Activated CD4-positive, alpha-beta memory T cell treated with anti-CD3 and anti-CD28 coated beads for 36 hours (primary cell): Measurements from ENCODE around the gene CASK. TPM values are rescaled to one million over a fixed set of nuclear protein-coding genes. Genes with fewer than 3 reads are reported as not detected.

ENCODE experiments used
- CTCF ChIA-PET: fragments of 350-600 bp; sonication (Branson Sonifier 250); formaldehyde crosslinking; loops from one replicate; lab custom pipeline; 2021; ENCODE audit warnings: antibody characterized with exemption, inconsistent platforms; lab: Charles Lee
- POLR2A ChIA-PET: fragments of 350-600 bp; sonication (Branson Sonifier 250); formaldehyde crosslinking; loops from one replicate; lab custom pipeline; 2021; ENCODE audit warnings: antibody characterized with exemption; lab: Charles Lee
- DNase-seq: peaks from one replicate; pipeline ENCODE4 v3.0.0-alpha.2; 2020
- H3K27ac Mint-ChIP-seq: one replicate; pipeline ENCODE4 v1.8.0; 2021; ENCODE audit warnings: mixed read lengths
- H3K27me3 Mint-ChIP-seq: one replicate; pipeline ENCODE4 v1.8.0; 2021; ENCODE audit warnings: mixed read lengths
- H3K36me3 Mint-ChIP-seq: one replicate; pipeline ENCODE4 v1.8.0; 2021; ENCODE audit warnings: mixed read lengths
- H3K4me1 Mint-ChIP-seq: one replicate; pipeline ENCODE4 v1.8.0; 2021; ENCODE audit warnings: low read depth, mixed read lengths
- H3K4me3 Mint-ChIP-seq: one replicate; pipeline ENCODE4 v1.8.0; 2021; ENCODE audit warnings: mild to moderate bottlenecking, mixed read lengths
- H3K9me3 Mint-ChIP-seq: one replicate; pipeline ENCODE4 v1.8.0; 2021; ENCODE audit warnings: mixed read lengths
- intact Hi-C: fragments of 100-400 bp; cut with micrococcal nuclease; formaldehyde crosslinking; loops from one replicate; pipeline ENCODE4 v1.15.1; 2023
- total RNA-seq, 2 experiments: library from RNA; stranded (reverse); gene quantifications; one replicate each; pipeline ENCODE4 v1.2.3, GENCODE V29; 2021

Gene CASK
- total RNA-seq, 2 experiments from 2014 or later, result 27.0 to 27.8 TPM

GRCh38 chrX:41761169-41761568 is 162.2 kb downstream of the CASK start:
- no peaks in the 10 kb centered on the region for H3K9me3 Mint-ChIP-seq
- CTCF ChIA-PET, result interaction anchor here (0.6 kb wide), 1 partner anchor 569 kb away, joined by 3 read pairs; no protein-coding TSS in a partner anchor

GRCh38 chrX:41759817-41760216 is 163.5 kb downstream of the CASK start:
- Mint-ChIP-seq H3K27me3 (no peaks in the 10 kb centered on the region), H3K4me1 (peaks cover 8% of the 10 kb centered on the region), H3K4me3 (no peak overlapping the region), H3K9me3 (no peaks in the 10 kb centered on the region), H3K27ac (no peak overlapping the region), H3K36me3 (no peaks in the 10 kb centered on the region)
- ChIA-PET POLR2A (interaction anchor here (0.6 kb wide), 1 partner anchor 162 kb away, joined by 3 read pairs; no protein-coding TSS in a partner anchor), CTCF (interaction anchor here (0.8 to 2.5 kb wide), 13 partner anchors 16 to 579 kb away, joined by 3 to 23 read pairs (median 3); no protein-coding TSS in a partner anchor)
- no peak for DNase-seq
- intact Hi-C loops, result loop anchor here (1.0 kb wide), 1 partner anchor 202 kb away; no protein-coding TSS in a partner anchor

More at GRCh38 chrX:41761169-41761568, 162.2 kb downstream of the CASK start:
- H3K27me3 Mint-ChIP-seq, result no peaks in the 10 kb centered on the region
- H3K4me3 Mint-ChIP-seq, result no peak overlapping the region
- DNase-seq, result no peak
- no peak overlapping the region for H3K27ac Mint-ChIP-seq
- POLR2A ChIA-PET, result no interaction called here
- no peaks in the 10 kb centered on the region for H3K36me3 Mint-ChIP-seq
- intact Hi-C loops, result no loop called here
- H3K4me1 Mint-ChIP-seq, result peaks cover 8% of the 10 kb centered on the region

- H3K9me3 Mint-ChIP-seq, result no peaks in the 10 kb centered on the region
- POLR2A ChIA-PET, result no interaction called here
- no peaks in the 10 kb centered on the region for H3K27me3 Mint-ChIP-seq
- H3K36me3 Mint-ChIP-seq, result no peaks in the 10 kb centered on the region
- peaks cover 11% of the 10 kb centered on the region for H3K4me1 Mint-ChIP-seq
- H3K27ac Mint-ChIP-seq, result no peak overlapping the region
- CTCF ChIA-PET, result interaction anchor here (1.2 to 2.5 kb wide), 2 partner anchors 18 to 200 kb away, joined by 3 to 23 read pairs; no protein-coding TSS in a partner anchor
- intact Hi-C loops, result no loop called here
- DNase-seq, result no peak
- no peak overlapping the region for H3K4me3 Mint-ChIP-seq
Observed at GRCh38 chrX:41758401-41758800, 165.0 kb downstream of the CASK start.

GRCh38 chrX:41750716-41751115 is 172.6 kb downstream of the CASK start:
- Mint-ChIP-seq H3K4me1 (peaks cover 2% of the 10 kb centered on the region), H3K9me3 (no peaks in the 10 kb centered on the region), H3K4me3 (no peak overlapping the region), H3K36me3 (no peaks in the 10 kb centered on the region), H3K27ac (no peak overlapping the region), H3K27me3 (no peaks in the 10 kb centered on the region)
- no peak for DNase-seq
- intact Hi-C loops, result no loop called here
- ChIA-PET CTCF (interaction anchor here (0.5 kb wide), 1 partner anchor 623 kb away, joined by 4 read pairs; no protein-coding TSS in a partner anchor), POLR2A (no interaction called here)

- H3K36me3 Mint-ChIP-seq, result peaks cover 6% of the 10 kb centered on the region
- peaks cover 33% of the 10 kb centered on the region for H3K4me1 Mint-ChIP-seq
- H3K27ac Mint-ChIP-seq, result no peak overlapping the region
- no peaks in the 10 kb centered on the region for H3K27me3 Mint-ChIP-seq
- no peaks in the 10 kb centered on the region for H3K9me3 Mint-ChIP-seq
- intact Hi-C loops, result no loop called here
- DNase-seq, result no peak
- CTCF ChIA-PET, result no interaction called here
- H3K4me3 Mint-ChIP-seq, result no peak overlapping the region
- POLR2A ChIA-PET, result no interaction called here
Observed at GRCh38 chrX:41739871-41740270, 183.5 kb downstream of the CASK start.

GRCh38 chrX:41737065-41737464 is 186.3 kb downstream of the CASK start:
- intact Hi-C loops, result no loop called here
- Mint-ChIP-seq H3K27me3 (no peaks in the 10 kb centered on the region), H3K9me3 (no peaks in the 10 kb centered on the region), H3K4me1 (peaks cover 38% of the 10 kb centered on the region), H3K27ac (no peak overlapping the region), H3K36me3 (peaks cover 8% of the 10 kb centered on the region), H3K4me3 (no peak overlapping the region)
- CTCF ChIA-PET, result no interaction called here
- POLR2A ChIA-PET, result no interaction called here
- DNase-seq, result peak; percentile 59

GRCh38 chrX:41734530-41734929 is 188.8 kb downstream of the CASK start:
- Mint-ChIP-seq H3K27ac (peak overlapping the region; percentile 79), H3K36me3 (peaks cover 10% of the 10 kb centered on the region), H3K27me3 (no peaks in the 10 kb centered on the region), H3K4me1 (peaks cover 29% of the 10 kb centered on the region), H3K9me3 (no peaks in the 10 kb centered on the region), H3K4me3 (no peak overlapping the region)
- POLR2A ChIA-PET, result no interaction called here
- CTCF ChIA-PET, result no interaction called here
- intact Hi-C loops, result loop anchor here (1.0 kb wide), 4 partner anchors 14 to 176 kb away; no protein-coding TSS in a partner anchor
- DNase-seq, result peak; percentile 9

GRCh38 chrX:41733939-41734338 is 189.4 kb downstream of the CASK start:
- Mint-ChIP-seq H3K27me3 (no peaks in the 10 kb centered on the region), H3K4me1 (peaks cover 29% of the 10 kb centered on the region), H3K27ac (peak overlapping the region; percentile 79), H3K4me3 (no peak overlapping the region), H3K9me3 (no peaks in the 10 kb centered on the region), H3K36me3 (peaks cover 10% of the 10 kb centered on the region)
- intact Hi-C loops, result loop anchor here (1.0 kb wide), 4 partner anchors 14 to 176 kb away; no protein-coding TSS in a partner anchor
- peak; percentile 40 for DNase-seq
- CTCF ChIA-PET, result no interaction called here
- POLR2A ChIA-PET, result no interaction called here

GRCh38 chrX:41732260-41732659 is 191.1 kb downstream of the CASK start:
- Mint-ChIP-seq H3K27me3 (no peaks in the 10 kb centered on the region), H3K4me1 (peaks cover 36% of the 10 kb centered on the region), H3K27ac (no peak overlapping the region), H3K9me3 (no peaks in the 10 kb centered on the region), H3K36me3 (peaks cover 10% of the 10 kb centered on the region), H3K4me3 (no peak overlapping the region)
- ChIA-PET POLR2A (no interaction called here), CTCF (no interaction called here)
- intact Hi-C loops, result no loop called here
- DNase-seq, result no peak

GRCh38 chrX:41730081-41730480 is 193.3 kb downstream of the CASK start:
- intact Hi-C loops, result no loop called here
- H3K27me3 Mint-ChIP-seq, result no peaks in the 10 kb centered on the region
- ChIA-PET POLR2A (interaction anchor here (0.7 kb wide), 1 partner anchor 48 kb away, joined by 4 read pairs; no protein-coding TSS in a partner anchor), CTCF (no interaction called here)
- H3K9me3 Mint-ChIP-seq, result no peaks in the 10 kb centered on the region
- no peak overlapping the region for H3K27ac Mint-ChIP-seq
- H3K36me3 Mint-ChIP-seq, result peaks cover 6% of the 10 kb centered on the region
- DNase-seq, result no peak
- H3K4me3 Mint-ChIP-seq, result no peak overlapping the region
- H3K4me1 Mint-ChIP-seq, result peaks cover 27% of the 10 kb centered on the region

GRCh38 chrX:41728125-41728524 is 195.2 kb downstream of the CASK start:
- ChIA-PET POLR2A (no interaction called here), CTCF (interaction anchor here (0.6 kb wide), 1 partner anchor 449 kb away, joined by 3 read pairs; no protein-coding TSS in a partner anchor)
- H3K36me3 Mint-ChIP-seq, result peaks cover 6% of the 10 kb centered on the region
- H3K4me1 Mint-ChIP-seq, result peaks cover 27% of the 10 kb centered on the region
- DNase-seq, result no peak
- intact Hi-C loops, result no loop called here
- H3K27me3 Mint-ChIP-seq, result no peaks in the 10 kb centered on the region
- no peak overlapping the region for H3K27ac Mint-ChIP-seq
- no peaks in the 10 kb centered on the region for H3K9me3 Mint-ChIP-seq
- H3K4me3 Mint-ChIP-seq, result no peak overlapping the region

GRCh38 chrX:41723826-41724225 is 199.5 kb downstream of the CASK start, which contains the start of gene GPR82:
Gene GPR82, plus strand, starts transcription at chrX:41724181. Its CDS starts 2,846 bp downstream, at chrX:41727027.
- intact Hi-C loops, result loop anchor here (2.0 to 5.0 kb wide), 3 partner anchors 21 to 57 kb away; partner anchors contain the start of gene GPR34

More at GRCh38 chrX:41723826-41724225, 199.5 kb downstream of the CASK start, which contains the start of gene GPR82:
- no peak for DNase-seq
- Mint-ChIP-seq H3K4me1 (peaks cover 50% of the 10 kb centered on the region), H3K27me3 (no peaks in the 10 kb centered on the region), H3K27ac (no peak within 1 kb of the TSS), H3K9me3 (peaks cover 11% of the 10 kb centered on the region), H3K36me3 (peaks cover 18% of the 10 kb centered on the region), H3K4me3 (no peak within 1 kb of the TSS)
- POLR2A ChIA-PET, result no interaction called here
- CTCF ChIA-PET, result no interaction called here
